IMR-90 (cell line): ENCODE measurements around the gene TMEM81. TPM values are rescaled to one million over a fixed set of nuclear protein-coding genes. Genes with fewer than 3 reads are reported as not detected.

Source experiments
- ATAC-seq: fragments of 200-7000 bp; cut with Tn5 transposase; 2 replicates; pipeline ENCODE4 v1.9.1; 2020; ENCODE audit warnings: low read depth, mild to moderate bottlenecking, moderate library complexity
- BruUV-seq: library from RNA; stranded (reverse); fragments of 400-500 nt; replicated peaks from 2 replicates; lab custom pipeline; 2021; lab: Mats Ljungman, UMichigan
- CTCF ChIA-PET: fragments of 300-600 bp; formaldehyde crosslinking; extraction: SDS; loops from one replicate; lab custom pipeline; 2021; ENCODE audit warnings: antibody characterized with exemption; lab: Yijun Ruan, JAX
- POLR2A ChIA-PET: fragments of 300-600 bp; sonication (Branson Sonifier 250); formaldehyde crosslinking; loops from one replicate; lab custom pipeline; 2022; ENCODE audit warnings: antibody characterized with exemption; ENCODE audit not compliant: unreplicated experiment; lab: Charles Lee
- DNase-seq: peaks from one replicate; pipeline ENCODE4 v3.0.0; 2013
- H2AFZ ChIP-seq: replicated peaks from 2 replicates; pipeline ENCODE3; 2013; ENCODE audit warnings: low read length, mild to moderate bottlenecking; ENCODE audit not compliant: poor library complexity
- H2AK5ac ChIP-seq: 2 replicates; pipeline ENCODE4 v1.6.1; 2013; ENCODE audit warnings: low read depth, low read length, inconsistent platforms
- H2AK9ac ChIP-seq: replicated peaks from 2 replicates; pipeline ENCODE3; 2013; ENCODE audit warnings: mild to moderate bottlenecking, low read depth, low read length, moderate library complexity; ENCODE audit not compliant: poor library complexity
- H2BK120ac ChIP-seq: 2 replicates; pipeline ENCODE4 v1.6.1; 2013; ENCODE audit warnings: low read depth, low read length, inconsistent platforms
- H2BK15ac ChIP-seq: 3 replicates; pipeline ENCODE4 v1.6.1; 2013; ENCODE audit warnings: low read depth, low read length, inconsistent platforms
- H2BK20ac ChIP-seq: 2 replicates; pipeline ENCODE4 v1.6.1; 2013; ENCODE audit warnings: low read depth, mild to moderate bottlenecking, inconsistent platforms, low read length, moderate library complexity
- H2BK5ac ChIP-seq: 2 replicates; pipeline ENCODE4 v1.6.1; 2013; ENCODE audit warnings: mild to moderate bottlenecking, low read depth, low read length, inconsistent platforms; ENCODE audit not compliant: poor library complexity, severe bottlenecking
- H3K14ac ChIP-seq: replicated peaks from 2 replicates; pipeline ENCODE4 v1.6.1; 2013; ENCODE audit warnings: low read depth, low read length, inconsistent platforms
- H3K18ac ChIP-seq: 2 replicates; pipeline ENCODE4 v1.6.1; 2013; ENCODE audit warnings: low read depth, low read length, control low read depth
- H3K23ac ChIP-seq: 2 replicates; pipeline ENCODE4 v1.6.1; 2013; ENCODE audit warnings: low read depth, low read length, inconsistent platforms
- H3K27ac ChIP-seq: 2 replicates; pipeline ENCODE4 v1.5.1; 2013; ENCODE audit warnings: mild to moderate bottlenecking, control low read depth, low read length; ENCODE audit not compliant: insufficient read depth
- H3K27me3 ChIP-seq: 2 replicates; pipeline ENCODE4 v1.6.1; 2013; ENCODE audit warnings: low read length; ENCODE audit not compliant: control insufficient read depth, insufficient read depth
- H3K36me3 ChIP-seq: 2 replicates; pipeline ENCODE4 v1.6.1; 2013; ENCODE audit warnings: low read length, mixed read lengths; ENCODE audit not compliant: control insufficient read depth, insufficient read depth
- H3K4ac ChIP-seq: 2 replicates; pipeline ENCODE4 v1.6.1; 2013; ENCODE audit warnings: low read depth, low read length, inconsistent platforms
- H3K4me1 ChIP-seq: 2 replicates; pipeline ENCODE4 v1.6.1; 2013; ENCODE audit warnings: low read length, mixed read lengths; ENCODE audit not compliant: control insufficient read depth, insufficient read depth
- H3K4me2 ChIP-seq: 2 replicates; pipeline ENCODE4 v1.6.1; 2013; ENCODE audit warnings: low read depth, mild to moderate bottlenecking, control low read depth, low read length, moderate library complexity
- H3K4me3 ChIP-seq: 2 replicates; pipeline ENCODE4 v1.5.1; 2013; ENCODE audit warnings: low read depth, mild to moderate bottlenecking, control low read depth, low read length, moderate library complexity; ENCODE audit not compliant: insufficient read depth
- H3K56ac ChIP-seq: 2 replicates; pipeline ENCODE4 v1.6.1; 2013; ENCODE audit warnings: low read length, inconsistent platforms; ENCODE audit not compliant: insufficient read depth; ENCODE audit errors: extremely low read depth
- H3K79me1 ChIP-seq, 2 experiments: 2 replicates each; pipeline ENCODE4 v1.6.1; 2013; ENCODE audit warnings: low read length in 2 of 2, inconsistent platforms in 1 of 2, low read depth in 1 of 2
- H3K9ac ChIP-seq: 2 replicates; pipeline ENCODE4 v1.6.1; 2013; ENCODE audit warnings: low read depth, low read length, control low read depth
- H3K9me1 ChIP-seq: 2 replicates; pipeline ENCODE4 v1.6.1; 2013; ENCODE audit warnings: low read length, inconsistent platforms; ENCODE audit not compliant: insufficient read depth
- H3K9me3 ChIP-seq: 2 replicates; pipeline ENCODE4 v1.6.1; 2013; ENCODE audit warnings: low read length; ENCODE audit not compliant: control insufficient read depth, insufficient read depth
- H4K20me1 ChIP-seq: 2 replicates; pipeline ENCODE4 v1.6.1; 2013; ENCODE audit warnings: low read length, inconsistent platforms; ENCODE audit not compliant: insufficient read depth
- H4K5ac ChIP-seq: 2 replicates; pipeline ENCODE4 v1.6.1; 2013; ENCODE audit warnings: mild to moderate bottlenecking, low read depth, low read length, control low read depth
- H4K8ac ChIP-seq, 2 experiments: 2 replicates each; pipeline ENCODE4 v1.6.1; 2013; ENCODE audit warnings: low read depth in 2 of 2, low read length in 2 of 2, control low read depth in 1 of 2, inconsistent platforms in 1 of 2
- H4K91ac ChIP-seq: 2 replicates; pipeline ENCODE4 v1.6.1; 2013; ENCODE audit warnings: low read depth, low read length, inconsistent platforms; ENCODE audit not compliant: insufficient read depth
- BHLHE40 ChIP-seq: fragments of 150-350 bp; IDR thresholded peaks from 2 replicates; pipeline ENCODE4 v1.6.1; 2016; ENCODE audit warnings: mild to moderate bottlenecking, low read depth, low read length
- CHD1 ChIP-seq: IDR thresholded peaks from 2 replicates; pipeline ENCODE4 v1.6.1; 2012; ENCODE audit warnings: low read depth, low read length, improper control_type of control experiment
- CTCF ChIP-seq: conservative IDR thresholded peaks from 2 replicates; pipeline ENCODE4 v1.5.1; 2012; ENCODE audit warnings: mild to moderate bottlenecking, low read depth, low read length, improper control_type of control experiment
- ELK1 ChIP-seq: fragments of 150-350 bp; IDR thresholded peaks from 2 replicates; pipeline ENCODE4 v1.6.1; 2016; ENCODE audit warnings: low read depth, mild to moderate bottlenecking, low read length, moderate library complexity, borderline replicate concordance
- FOS ChIP-seq: fragments of 150-350 bp; IDR thresholded peaks from 2 replicates; pipeline ENCODE4 v1.6.1; 2016; ENCODE audit warnings: low read depth, low read length
- MAFK ChIP-seq: IDR thresholded peaks from 2 replicates; pipeline ENCODE4 v1.6.1; 2012; ENCODE audit warnings: low read depth, low read length, improper control_type of control experiment
- MAZ ChIP-seq: IDR thresholded peaks from 2 replicates; pipeline ENCODE4 v1.6.1; 2012; ENCODE audit warnings: low read depth, mild to moderate bottlenecking, low read length, improper control_type of control experiment, moderate library complexity, borderline replicate concordance
- MXI1 ChIP-seq: IDR thresholded peaks from 2 replicates; pipeline ENCODE4 v1.6.1; 2012; ENCODE audit warnings: low read depth, mild to moderate bottlenecking, low read length, moderate library complexity, borderline replicate concordance
- NFE2L2 ChIP-seq: fragments of 150-350 bp; IDR thresholded peaks from 2 replicates; pipeline ENCODE4 v1.6.1; 2016; ENCODE audit warnings: low read depth, mild to moderate bottlenecking, low read length
- POLR2A ChIP-seq: IDR thresholded peaks from 2 replicates; pipeline ENCODE4 v1.6.1; 2012; ENCODE audit warnings: mild to moderate bottlenecking, low read depth, low read length
- RAD21 ChIP-seq: IDR thresholded peaks from 2 replicates; pipeline ENCODE4 v1.6.1; 2012; ENCODE audit warnings: low read length, improper control_type of control experiment
- RCOR1 ChIP-seq: IDR thresholded peaks from 2 replicates; pipeline ENCODE4 v1.6.1; 2012; ENCODE audit warnings: mild to moderate bottlenecking, low read length, improper control_type of control experiment; ENCODE audit not compliant: insufficient replicate concordance
- RFX5 ChIP-seq: IDR thresholded peaks from 2 replicates; pipeline ENCODE4 v1.8.0; 2012; ENCODE audit warnings: low read depth, mild to moderate bottlenecking, low read length, moderate library complexity
- SMC3 ChIP-seq: fragments of 150-350 bp; IDR thresholded peaks from 2 replicates; pipeline ENCODE4 v1.6.1; 2016; ENCODE audit warnings: low read depth, mild to moderate bottlenecking, antibody characterized with exemption, low read length, moderate library complexity
- WGBS, 2 experiments: methylation state at CpG; one replicate each; pipeline versions ENCODE4 v1.1.5 to v1.1.7; 2013; ENCODE audit warnings: missing lambda C conversion rate in 2 of 2; ENCODE audit not compliant: insufficient read length in 1 of 2; ENCODE audit errors: extremely low coverage in 2 of 2; 5-methylcytosine and 5-hydroxymethylcytosine counted together
- dilution Hi-C: fragments of 300-500 bp; cut with HindIII; formaldehyde crosslinking; loops from one replicate; pipeline ENCODE4 v1.14.3; 2018; ENCODE audit warnings: low sequenced_read_pairs; ENCODE audit not compliant: unreplicated experiment
- in situ Hi-C: fragments of 300-500 bp; cut with MboI; formaldehyde crosslinking; loops from 3 replicates; pipeline ENCODE4 v1.14.3; 2019; ENCODE audit warnings: low sequenced_read_pairs, inconsistent platforms, mixed read lengths
- intact Hi-C: fragments of 100-400 bp; cut with micrococcal nuclease; formaldehyde crosslinking; loops from 2 replicates; pipeline ENCODE4 v1.10.0; 2022
- polyA plus RNA-seq, 3 experiments: library from polyadenylated mRNA; depleted of rRNA; stranded (reverse); fragments of >200 nt; gene quantifications; 2 replicates each; pipeline ENCODE4 v1.2.3, GENCODE V29; 2012; ENCODE audit warnings: low replicate concordance in 1 of 3
- total RNA-seq: library from RNA; depleted of rRNA; stranded (reverse); fragments of >200 nt; gene quantifications from 2 replicates; pipeline ENCODE4 v1.2.3, GENCODE V29; 2012

TMEM81 gene
- total and polyA plus RNA-seq, 2 of the 4 experiments (the other 2 are of a cell fraction) = 1.5 to 1.8 TPM

- H3K36me3 ChIP-seq = no peaks in the 10 kb centered on the region
- TF ChIP-seq RCOR1 (no peak), MAZ (no peak), SMC3 (no peak), CTCF (no peak), ELK1 (no peak), NFE2L2 (no peak), CHD1 (no peak), MAFK (no peak), RAD21 (no peak), POLR2A (no peak), MXI1 (no peak), RFX5 (no peak), BHLHE40 (no peak), FOS (no peak)
- no peak overlapping the region for H2BK120ac ChIP-seq
- no peak overlapping the region for H2BK5ac ChIP-seq
- no peaks in the 10 kb centered on the region for H4K20me1 ChIP-seq
- POLR2A ChIA-PET = no interaction called here
- no peak overlapping the region for H2AK5ac ChIP-seq
- no peaks in the 10 kb centered on the region for H3K9me3 ChIP-seq
- H3K27ac ChIP-seq = no peak overlapping the region
- CTCF ChIA-PET = interaction anchor here (0.8 kb wide), 1 partner anchor 18 kb away, joined by 4 read pairs; no protein-coding TSS in a partner anchor
- H3K4ac ChIP-seq = no peak overlapping the region
- H3K4me1 ChIP-seq = no peaks in the 10 kb centered on the region
- H4K91ac ChIP-seq = no peak overlapping the region
- DNase-seq = no peak
- H2BK20ac ChIP-seq = no peak overlapping the region
- ATAC-seq = no peak
- H3K9ac ChIP-seq = no peak overlapping the region
- no peak overlapping the region for H3K4me2 ChIP-seq
- no peak overlapping the region for H3K23ac ChIP-seq
- H3K14ac ChIP-seq = no peak overlapping the region
- no peak overlapping the region for H2AFZ ChIP-seq
- in situ Hi-C loops = no loop called here
- intact Hi-C loops = no loop called here
- peaks cover 69% of the 10 kb centered on the region for H3K27me3 ChIP-seq
- no peak overlapping the region for H4K8ac ChIP-seq
- dilution Hi-C loops = no loop called here
- H2BK15ac ChIP-seq = no peak overlapping the region
- BruUV-seq = no TSS peak
- H3K56ac ChIP-seq = no peak overlapping the region
- H3K4me3 ChIP-seq = no peak overlapping the region
- 0% methylated on average over 1 of the region's 4 CpGs; no CpG with 5 or more reads in 1 of the 2 experiments for WGBS, 2 experiments
- H3K18ac ChIP-seq = no peak overlapping the region
- H2AK9ac ChIP-seq = no peak overlapping the region
- H4K5ac ChIP-seq = no peak overlapping the region
- H3K9me1 ChIP-seq = no peaks in the 10 kb centered on the region
- H3K79me1 ChIP-seq = no peaks in the 10 kb centered on the region
Observed at GRCh38 chr1:205043866-205044265, 40.4 kb downstream of the TMEM81 start.
